ENCODE results near the gene RFNG. TPM values are rescaled to one million over a fixed set of nuclear protein-coding genes. Genes with fewer than 3 reads are reported as not detected.
A peak's percentile ranks its signal among the peaks of the same experiment; 100 is the strongest.

RFNG gene
- total and polyA plus RNA-seq, 2 of the 13 experiments (the other 11 are each of a cell fraction or from before 2014, with no cell fraction given) = 61.4 to 64.0 TPM

DNA sequence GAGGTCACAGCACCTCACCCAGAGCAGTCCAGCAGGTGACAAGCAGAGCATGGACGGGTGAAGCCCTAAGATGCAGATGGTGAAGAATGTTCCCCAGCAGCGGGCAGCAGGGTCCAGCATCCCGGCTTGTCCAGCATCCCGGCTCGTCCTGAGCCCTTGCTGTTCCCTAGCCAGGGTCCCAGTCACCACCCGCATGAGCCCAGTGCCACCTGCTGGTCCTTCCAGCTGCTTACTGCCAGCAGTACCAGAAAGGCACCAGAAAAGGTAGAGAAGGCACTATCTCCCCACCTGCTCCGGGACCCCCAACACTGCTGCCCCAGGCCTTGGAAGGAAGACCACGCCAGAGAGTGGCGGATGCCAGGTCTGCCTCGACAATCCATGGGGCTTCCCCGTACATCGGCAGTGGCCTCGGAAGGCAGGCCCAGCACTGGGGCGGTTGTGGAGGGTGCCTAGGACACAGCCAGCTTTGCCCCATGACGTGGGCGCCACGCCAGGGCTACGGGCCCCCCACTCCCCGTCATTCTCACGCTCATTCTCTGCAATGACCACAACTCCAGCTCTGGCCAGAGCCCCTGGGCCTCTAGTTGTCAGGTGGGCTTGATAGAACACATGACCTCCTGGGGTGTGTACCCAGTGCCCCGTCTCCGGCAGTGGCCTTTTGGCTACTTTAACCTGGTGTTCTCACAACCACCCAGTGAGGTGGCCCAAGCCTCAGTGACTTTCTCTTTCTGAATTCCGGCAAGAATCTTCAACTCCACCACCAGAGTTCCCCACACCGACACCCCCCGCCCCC lies 30.3 kb downstream of the RFNG start (continued):
- TF ChIP-seq ZSCAN22 (CRISPR knock-in tag; IDR thresholded peaks at IDR 0.05) (no peak), NFYB (CRISPR knock-in tag; IDR thresholded peaks at IDR 0.05) (0 out of 2 replicates have a peak, but pooled peaks have one; percentile 22), MAZ (IDR thresholded peaks at IDR 0.05; ENCODE audit: borderline replicate concordance, low read depth, low read length) (no peak), MAZ (CRISPR knock-in tag; IDR thresholded peaks at IDR 0.05; ENCODE audit: low read depth) (no peak; the same call in 1 of the 2 replicates), ZNF44 (CRISPR knock-in tag; IDR thresholded peaks at IDR 0.05) (0 out of 2 replicates have a peak, but pooled peaks have one; percentile 52), HDAC1 (CRISPR knock-in tag; IDR thresholded peaks at IDR 0.05) (peak; percentile 77), NFIB (CRISPR knock-in tag; IDR thresholded peaks at IDR 0.05; ENCODE audit: borderline replicate concordance) (no peak; the same call in 1 of the 2 replicates), MTA3 (CRISPR knock-in tag; IDR thresholded peaks at IDR 0.05) (no peak), ZNF777 (CRISPR knock-in tag; IDR thresholded peaks at IDR 0.05) (peak; percentile 80), SRSF1 (optimal IDR thresholded peaks at IDR 0.05; ENCODE audit: low read depth, low read length) (peak; percentile 70), AGO2 (optimal IDR thresholded peaks at IDR 0.05; ENCODE audit: low read depth, low read length) (peak; percentile 69), ZNF263 (CRISPR knock-in tag; IDR thresholded peaks at IDR 0.05) (peak; percentile 63; the same call in 1 of the 2 replicates), POLR2AphosphoS5 (IDR thresholded peaks at IDR 0.05; ENCODE audit: low read depth, low read length) (peak; percentile 30; the same call in 1 of the 2 replicates), SKI (IDR thresholded peaks at IDR 0.05; ENCODE audit: partially characterized antibody) (peak; percentile 26), FOSL2 (CRISPR knock-in tag; IDR thresholded peaks at IDR 0.05) (peak; percentile 51; the same call in 1 of the 2 replicates), PHF5A (CRISPR knock-in tag; IDR thresholded peaks at IDR 0.05; ENCODE audit: low read depth, unreplicated experiment) (no peak), KDM4B (CRISPR knock-in tag; IDR thresholded peaks at IDR 0.05) (0 out of 2 replicates have a peak, but pooled peaks have one; percentile 7)
- TF ChIP-seq, protein P1, sequence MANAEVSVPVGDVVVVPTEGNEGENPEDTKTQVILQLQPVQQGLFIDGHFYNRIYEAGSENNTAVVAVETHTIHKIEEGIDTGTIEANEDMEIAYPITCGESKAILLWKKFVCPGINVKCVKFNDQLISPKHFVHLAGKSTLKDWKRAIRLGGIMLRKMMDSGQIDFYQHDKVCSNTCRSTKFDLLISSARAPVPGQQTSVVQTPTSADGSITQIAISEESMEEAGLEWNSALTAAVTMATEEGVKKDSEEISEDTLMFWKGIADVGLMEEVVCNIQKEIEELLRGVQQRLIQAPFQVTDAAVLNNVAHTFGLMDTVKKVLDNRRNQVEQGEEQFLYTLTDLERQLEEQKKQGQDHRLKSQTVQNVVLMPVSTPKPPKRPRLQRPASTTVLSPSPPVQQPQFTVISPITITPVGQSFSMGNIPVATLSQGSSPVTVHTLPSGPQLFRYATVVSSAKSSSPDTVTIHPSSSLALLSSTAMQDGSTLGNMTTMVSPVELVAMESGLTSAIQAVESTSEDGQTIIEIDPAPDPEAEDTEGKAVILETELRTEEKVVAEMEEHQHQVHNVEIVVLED (CRISPR knock-in tag; IDR thresholded peaks at IDR 0.05; ENCODE audit: borderline replicate concordance) = peak; percentile 32; the same call in 1 of the 2 replicates
- TF ChIP-seq, protein P2, sequence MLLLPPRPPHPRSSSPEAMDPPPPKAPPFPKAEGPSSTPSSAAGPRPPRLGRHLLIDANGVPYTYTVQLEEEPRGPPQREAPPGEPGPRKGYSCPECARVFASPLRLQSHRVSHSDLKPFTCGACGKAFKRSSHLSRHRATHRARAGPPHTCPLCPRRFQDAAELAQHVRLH (CRISPR knock-in tag; IDR thresholded peaks at IDR 0.05; ENCODE audit: borderline replicate concordance, low read depth) = 0 out of 2 replicates have a peak, but pooled peaks have one; percentile 50
- TF ChIP-seq, protein P3, sequence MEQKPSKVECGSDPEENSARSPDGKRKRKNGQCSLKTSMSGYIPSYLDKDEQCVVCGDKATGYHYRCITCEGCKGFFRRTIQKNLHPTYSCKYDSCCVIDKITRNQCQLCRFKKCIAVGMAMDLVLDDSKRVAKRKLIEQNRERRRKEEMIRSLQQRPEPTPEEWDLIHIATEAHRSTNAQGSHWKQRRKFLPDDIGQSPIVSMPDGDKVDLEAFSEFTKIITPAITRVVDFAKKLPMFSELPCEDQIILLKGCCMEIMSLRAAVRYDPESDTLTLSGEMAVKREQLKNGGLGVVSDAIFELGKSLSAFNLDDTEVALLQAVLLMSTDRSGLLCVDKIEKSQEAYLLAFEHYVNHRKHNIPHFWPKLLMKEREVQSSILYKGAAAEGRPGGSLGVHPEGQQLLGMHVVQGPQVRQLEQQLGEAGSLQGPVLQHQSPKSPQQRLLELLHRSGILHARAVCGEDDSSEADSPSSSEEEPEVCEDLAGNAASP (CRISPR knock-in tag; IDR thresholded peaks at IDR 0.05; ENCODE audit: borderline replicate concordance) = no peak
- TF ChIP-seq, protein P4, sequence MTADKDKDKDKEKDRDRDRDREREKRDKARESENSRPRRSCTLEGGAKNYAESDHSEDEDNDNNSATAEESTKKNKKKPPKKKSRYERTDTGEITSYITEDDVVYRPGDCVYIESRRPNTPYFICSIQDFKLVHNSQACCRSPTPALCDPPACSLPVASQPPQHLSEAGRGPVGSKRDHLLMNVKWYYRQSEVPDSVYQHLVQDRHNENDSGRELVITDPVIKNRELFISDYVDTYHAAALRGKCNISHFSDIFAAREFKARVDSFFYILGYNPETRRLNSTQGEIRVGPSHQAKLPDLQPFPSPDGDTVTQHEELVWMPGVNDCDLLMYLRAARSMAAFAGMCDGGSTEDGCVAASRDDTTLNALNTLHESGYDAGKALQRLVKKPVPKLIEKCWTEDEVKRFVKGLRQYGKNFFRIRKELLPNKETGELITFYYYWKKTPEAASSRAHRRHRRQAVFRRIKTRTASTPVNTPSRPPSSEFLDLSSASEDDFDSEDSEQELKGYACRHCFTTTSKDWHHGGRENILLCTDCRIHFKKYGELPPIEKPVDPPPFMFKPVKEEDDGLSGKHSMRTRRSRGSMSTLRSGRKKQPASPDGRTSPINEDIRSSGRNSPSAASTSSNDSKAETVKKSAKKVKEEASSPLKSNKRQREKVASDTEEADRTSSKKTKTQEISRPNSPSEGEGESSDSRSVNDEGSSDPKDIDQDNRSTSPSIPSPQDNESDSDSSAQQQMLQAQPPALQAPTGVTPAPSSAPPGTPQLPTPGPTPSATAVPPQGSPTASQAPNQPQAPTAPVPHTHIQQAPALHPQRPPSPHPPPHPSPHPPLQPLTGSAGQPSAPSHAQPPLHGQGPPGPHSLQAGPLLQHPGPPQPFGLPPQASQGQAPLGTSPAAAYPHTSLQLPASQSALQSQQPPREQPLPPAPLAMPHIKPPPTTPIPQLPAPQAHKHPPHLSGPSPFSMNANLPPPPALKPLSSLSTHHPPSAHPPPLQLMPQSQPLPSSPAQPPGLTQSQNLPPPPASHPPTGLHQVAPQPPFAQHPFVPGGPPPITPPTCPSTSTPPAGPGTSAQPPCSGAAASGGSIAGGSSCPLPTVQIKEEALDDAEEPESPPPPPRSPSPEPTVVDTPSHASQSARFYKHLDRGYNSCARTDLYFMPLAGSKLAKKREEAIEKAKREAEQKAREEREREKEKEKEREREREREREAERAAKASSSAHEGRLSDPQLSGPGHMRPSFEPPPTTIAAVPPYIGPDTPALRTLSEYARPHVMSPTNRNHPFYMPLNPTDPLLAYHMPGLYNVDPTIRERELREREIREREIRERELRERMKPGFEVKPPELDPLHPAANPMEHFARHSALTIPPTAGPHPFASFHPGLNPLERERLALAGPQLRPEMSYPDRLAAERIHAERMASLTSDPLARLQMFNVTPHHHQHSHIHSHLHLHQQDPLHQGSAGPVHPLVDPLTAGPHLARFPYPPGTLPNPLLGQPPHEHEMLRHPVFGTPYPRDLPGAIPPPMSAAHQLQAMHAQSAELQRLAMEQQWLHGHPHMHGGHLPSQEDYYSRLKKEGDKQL (CRISPR knock-in tag; IDR thresholded peaks at IDR 0.05; ENCODE audit: low read depth) = no peak
